Upper lobe of left lung (tissue), 6 donors: ENCODE data around the gene PRAMEF8. TPM values are rescaled to one million over a fixed set of nuclear protein-coding genes. Genes with fewer than 3 reads are reported as not detected.
"Not testable (repeated sequence)": the region's sequence is repeated elsewhere in the genome, so short reads cannot be mapped to it uniquely, and the experiment has no call there.

Experiments used
- ATAC-seq, 2 donors: fragments of 200-7000 bp; cut with Tn5 transposase; one replicate each; pipeline ENCODE4 v1.9.1; 2022; ENCODE audit warnings: mild to moderate bottlenecking in 2 of 2, moderate library complexity in 2 of 2; ENCODE audit not compliant: low FRiP score in 2 of 2
- DNase-seq, 2 donors: peaks; one replicate each; pipeline ENCODE4 v3.0.0-alpha.2; 2019 to 2020
- H3K27ac ChIP-seq, 4 donors: fragments of 200-600 bp; sonication (generic); one replicate each; pipeline ENCODE4 v1.5.1; 2016 to 2019
- H3K27me3 ChIP-seq, 4 donors: fragments of 200-600 bp; sonication (generic); one replicate each; pipeline ENCODE4 v1.5.1; 2017 to 2019
- H3K36me3 ChIP-seq, 4 donors: fragments of 200-600 bp; sonication (generic); one replicate each; pipeline ENCODE4 v1.5.1; 2016 to 2019
- H3K4me1 ChIP-seq, 4 donors: fragments of 200-600 bp; sonication (generic); one replicate each; pipeline ENCODE4 v1.5.1; 2018 to 2019
- H3K4me3 ChIP-seq, 4 donors: fragments of 200-600 bp; sonication (generic); one replicate each; pipeline ENCODE4 v1.5.1; 2017 to 2019; ENCODE audit warnings: mild to moderate bottlenecking in 2 of 4, moderate library complexity in 1 of 4
- H3K9me3 ChIP-seq, 4 donors: fragments of 200-600 bp; sonication (generic); one replicate each; pipeline ENCODE4 v1.5.1; 2018 to 2019
- WGBS, 2 donors: methylation state at CpG; one replicate each; pipeline ENCODE4 v1.1.5; 2017 to 2018; 5-methylcytosine and 5-hydroxymethylcytosine counted together
- total RNA-seq, 6 donors: library from RNA; depleted of rRNA in 4 of 6; stranded (reverse); fragments of >200 nt in 4 of 6; gene quantifications; one replicate each; pipeline versions ENCODE4 v1.1.0 to v1.2.1, GENCODE V29; 2016 to 2021
- donor health status: DM: no; HTN: no; CAD: no; lungs with moderate emphysema.
- donor health status: DM: no; HTN: yes; CAD: no; lungs with severe emphysema.

The PRAMEF8 gene
- not detected for total RNA-seq

DNA sequence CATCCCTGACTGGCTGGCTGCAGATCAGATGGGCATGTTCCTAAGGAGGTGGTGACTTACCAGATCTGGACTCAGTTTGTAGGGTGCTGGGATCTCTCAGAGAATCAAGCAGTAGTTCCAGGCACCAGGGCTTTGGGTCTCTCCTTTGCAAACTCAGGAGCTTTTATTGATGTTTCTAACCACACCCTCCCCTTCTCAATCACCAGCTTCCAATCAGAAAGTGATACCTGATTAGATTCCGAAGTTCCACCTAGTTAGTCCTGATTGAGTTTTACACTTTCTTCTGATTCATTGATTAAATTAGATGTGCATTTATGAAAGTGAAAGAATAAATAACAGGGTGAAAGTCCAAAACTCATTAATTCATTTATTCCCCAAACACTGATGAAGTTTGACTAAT is at the start of gene PRAMEF8:
TSS of gene PRAMEF8 (minus strand) at position 101 of the 400 bp plus-strand sequence. CDS start 1,046 bp downstream, outside the sequence.
- not testable (repeated sequence) for H3K9me3 ChIP-seq, H3K27me3 ChIP-seq, H3K4me3 ChIP-seq, H3K27ac ChIP-seq, H3K36me3 ChIP-seq, ATAC-seq, H3K4me1 ChIP-seq, DNase-seq
- no CpG with 5 or more reads among the region's 1 CpG for WGBS, 2 donors

DNA sequence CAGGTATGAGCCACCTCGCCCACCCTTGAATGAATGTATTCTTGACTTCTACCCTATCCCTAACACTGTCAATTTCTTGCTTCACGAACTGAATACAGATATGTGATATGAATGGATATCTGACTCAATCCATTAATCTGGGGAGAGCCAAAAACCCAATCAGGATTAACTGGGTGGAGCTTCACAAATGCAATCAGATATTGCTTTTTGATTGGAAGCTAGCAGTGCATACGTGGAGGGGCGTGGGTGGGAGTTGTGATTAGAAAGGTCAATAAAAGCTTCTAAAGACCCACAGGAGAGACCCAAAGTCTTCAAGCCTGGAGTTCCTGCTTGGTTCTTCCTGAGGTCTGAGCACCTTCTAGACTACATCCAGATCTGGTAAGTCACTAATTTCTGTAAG is 30.3 kb upstream of the PRAMEF8 start, which contains the start of gene PRAMEF15:
TSS of gene PRAMEF15 (plus strand) at position 301 of the 400 bp plus-strand sequence. CDS start 2,827 bp downstream, outside the sequence.
- 46 to 68% methylated on average over 3 to 4 of the region's 4 CpGs for WGBS, 2 donors
- H3K4me1 ChIP-seq, H3K27me3 ChIP-seq, H3K36me3 ChIP-seq, H3K9me3 ChIP-seq, ATAC-seq, DNase-seq, H3K4me3 ChIP-seq, H3K27ac ChIP-seq: not testable (repeated sequence)

DNA sequence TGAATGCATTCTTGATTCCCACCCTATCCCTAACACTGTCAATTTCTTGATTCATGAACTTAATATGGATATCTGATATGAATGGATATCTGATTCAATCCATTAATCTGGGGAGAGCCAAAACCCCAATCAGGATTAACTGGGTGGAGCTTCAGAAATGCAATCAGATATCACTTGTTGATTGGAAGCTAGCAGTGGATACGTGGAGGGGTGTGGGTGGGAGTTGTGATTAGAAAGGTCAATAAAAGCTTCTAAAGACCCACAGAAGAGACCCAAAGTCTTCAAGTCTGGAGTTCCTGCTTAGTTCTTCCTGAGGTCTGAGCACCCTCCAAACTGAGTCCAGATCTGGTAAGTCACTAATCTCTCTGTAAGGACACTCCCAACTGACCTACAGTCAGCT is 18.3 kb upstream of the PRAMEF8 start, which contains the start of gene PRAMEF33:
TSS of gene PRAMEF33 (plus strand) at position 301 of the 400 bp plus-strand sequence. CDS start 2,416 bp downstream, outside the sequence.
- not testable (repeated sequence) for H3K4me3 ChIP-seq, DNase-seq, H3K9me3 ChIP-seq, H3K27me3 ChIP-seq, H3K27ac ChIP-seq, H3K4me1 ChIP-seq, H3K36me3 ChIP-seq, ATAC-seq
- WGBS, 2 donors: no CpG with 5 or more reads among the region's 1 CpG

DNA sequence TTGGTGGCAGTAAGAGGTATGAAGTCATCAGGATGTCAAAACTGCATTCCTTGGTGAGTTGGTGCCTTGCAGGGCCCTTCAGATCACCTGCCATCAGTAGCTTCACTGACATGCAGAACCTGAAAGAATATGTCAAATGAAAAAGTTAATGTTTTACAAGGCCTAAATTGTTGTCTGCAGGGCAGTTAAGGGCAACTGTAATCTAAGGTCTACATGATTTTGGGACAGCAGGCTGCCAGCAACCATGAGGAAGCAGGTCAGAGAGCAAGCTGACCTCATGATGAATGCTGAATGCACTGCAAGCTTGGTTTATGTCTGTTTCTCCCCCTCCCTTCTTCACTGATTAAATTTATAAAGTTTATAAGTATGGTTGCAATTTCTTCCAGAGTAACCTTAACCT is 17.3 kb upstream of the PRAMEF8 start:
- ATAC-seq, H3K4me3 ChIP-seq, H3K4me1 ChIP-seq, H3K27me3 ChIP-seq, H3K9me3 ChIP-seq, DNase-seq, H3K27ac ChIP-seq, H3K36me3 ChIP-seq: not testable (repeated sequence)

DNA sequence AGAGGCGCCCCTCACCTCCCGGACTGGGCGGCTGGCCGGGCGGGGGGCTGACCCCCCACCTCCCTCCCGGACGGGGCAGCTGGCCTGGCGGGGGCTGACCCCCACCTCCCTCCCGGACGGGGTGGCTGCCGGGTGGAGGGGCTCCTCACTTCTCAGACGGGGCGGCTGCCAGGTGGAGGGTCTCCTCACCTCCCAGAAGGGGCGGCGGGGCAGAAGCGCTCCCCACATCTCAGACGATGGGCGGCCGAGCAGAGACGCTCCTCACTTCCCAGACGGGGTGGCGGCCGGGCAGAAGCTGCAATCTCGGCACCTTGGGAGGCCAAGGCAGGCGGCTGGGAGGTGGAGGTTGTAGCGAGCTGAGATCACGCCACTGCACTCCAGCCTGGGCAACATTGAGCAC is 13.8 kb upstream of the PRAMEF8 start:
- not testable (repeated sequence) for H3K4me3 ChIP-seq, H3K27ac ChIP-seq, H3K27me3 ChIP-seq, ATAC-seq, H3K9me3 ChIP-seq, H3K36me3 ChIP-seq, H3K4me1 ChIP-seq
- peak in 1 of 2 donors; percentile 13 for DNase-seq
- WGBS, 2 donors: no CpG with 5 or more reads among the region's 27 CpGs

DNA sequence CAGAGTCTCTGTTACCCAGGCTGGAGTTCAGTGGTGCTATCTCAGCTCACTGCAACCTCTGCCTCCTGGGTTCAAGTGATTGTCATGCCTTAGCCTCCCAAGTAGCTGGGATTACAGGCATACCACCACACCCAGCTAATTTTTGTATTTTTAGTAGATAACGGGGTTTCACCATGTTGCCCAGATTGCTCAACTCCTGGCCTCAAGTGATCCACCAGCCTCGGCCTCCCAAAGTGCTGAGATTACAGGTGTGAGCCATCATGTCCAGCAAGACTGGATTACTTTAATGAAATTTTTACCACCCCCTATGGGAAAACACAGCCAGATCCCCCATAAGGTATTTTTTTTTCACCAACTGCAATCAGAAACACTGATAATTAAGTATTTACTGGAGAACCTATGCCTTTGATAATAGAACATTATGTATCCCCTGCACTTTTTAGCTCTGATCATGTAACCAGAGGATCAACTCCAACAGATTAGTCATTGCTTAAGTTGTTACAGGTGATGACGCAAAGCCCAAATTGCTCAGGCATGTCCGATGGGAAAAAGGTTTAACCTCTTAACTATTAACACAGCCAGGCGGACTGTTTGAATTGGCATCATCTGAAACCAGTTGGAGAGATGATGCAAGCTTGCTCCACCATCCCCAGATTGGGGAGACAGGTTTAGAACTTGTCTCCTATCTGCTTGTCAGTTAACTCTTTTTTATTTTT is 12.4 kb upstream of the PRAMEF8 start:
- not testable (repeated sequence) for H3K36me3 ChIP-seq, H3K27ac ChIP-seq, H3K4me1 ChIP-seq, DNase-seq, H3K9me3 ChIP-seq, ATAC-seq, H3K4me3 ChIP-seq, H3K27me3 ChIP-seq
- WGBS, 2 donors: 80 to 83% methylated on average over 1 of the region's 5 CpGs

DNA sequence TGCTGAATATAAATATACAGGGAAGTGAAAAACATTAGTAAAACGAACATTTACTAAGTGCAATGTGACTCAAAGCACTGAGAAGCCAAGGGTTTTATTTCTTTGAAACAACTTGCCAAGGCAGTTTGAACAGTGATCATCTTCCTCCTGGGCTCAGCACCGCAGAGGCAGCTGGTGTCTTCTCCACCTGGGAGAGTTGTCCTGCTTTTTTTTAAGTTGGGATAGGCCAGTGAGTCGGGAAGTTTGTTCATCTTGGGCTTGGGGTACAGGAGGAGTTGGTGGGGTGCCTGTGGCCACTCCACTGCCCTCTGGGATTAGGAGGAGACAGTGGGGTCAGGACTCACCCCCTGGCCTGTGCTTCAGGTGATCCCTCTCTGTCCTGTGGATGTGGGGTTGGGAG is 4.1 kb upstream of the PRAMEF8 start:
- WGBS, 2 donors: 69% methylated on average over 2 of the region's 3 CpGs; no CpG with 5 or more reads in 1 of the 2 donors
- not testable (repeated sequence) for H3K9me3 ChIP-seq, H3K27ac ChIP-seq, H3K4me1 ChIP-seq, H3K4me3 ChIP-seq, DNase-seq, H3K27me3 ChIP-seq, H3K36me3 ChIP-seq
- ATAC-seq: peak in 1 of 2 donors; percentile 30

DNA sequence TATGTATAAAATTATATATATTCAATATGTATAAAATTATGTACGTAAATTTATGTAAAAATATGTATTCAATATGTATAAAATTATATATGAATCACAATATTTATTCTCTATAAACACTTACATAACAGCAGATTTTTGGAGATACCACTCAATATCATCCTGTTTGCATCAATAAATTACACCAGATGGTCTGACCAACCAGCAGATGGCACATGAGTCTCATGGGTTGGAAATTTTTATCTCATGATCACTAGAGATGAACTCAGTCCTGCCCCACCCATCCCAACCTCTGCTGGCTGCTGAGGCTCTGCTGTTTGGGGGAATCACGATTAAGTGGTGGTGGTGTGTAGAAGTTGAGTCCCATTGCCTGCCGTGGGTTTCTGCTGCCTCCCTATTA is 5.3 kb downstream of the PRAMEF8 start:
- DNase-seq, H3K27me3 ChIP-seq: not testable (repeated sequence)

DNA sequence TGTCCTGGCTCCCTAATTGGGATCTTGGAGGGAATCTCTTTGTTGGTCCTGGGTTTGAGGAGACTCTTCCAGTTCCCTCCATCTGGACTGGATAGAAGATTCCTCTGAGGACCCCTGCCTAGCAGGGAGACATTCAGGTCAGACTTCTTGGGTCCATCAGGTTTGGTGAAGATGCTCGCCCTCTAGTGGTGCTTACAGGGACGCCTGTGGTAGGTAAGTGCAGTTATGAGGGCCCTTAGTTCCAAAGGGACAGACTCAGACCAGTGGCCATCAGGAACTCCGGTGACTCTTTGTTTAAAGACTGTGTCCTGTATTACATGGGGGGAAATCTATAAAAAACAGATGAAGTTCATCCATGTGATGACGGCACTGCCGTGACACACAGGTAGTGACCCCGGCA is 7.9 kb downstream of the PRAMEF8 start:
- not testable (repeated sequence) for H3K27ac ChIP-seq, H3K4me3 ChIP-seq, H3K9me3 ChIP-seq, H3K4me1 ChIP-seq, H3K36me3 ChIP-seq, H3K27me3 ChIP-seq, DNase-seq
- 33 to 86% methylated on average over 3 of the region's 6 CpGs for WGBS, 2 donors
- peak in 1 of 2 donors; percentile 40 for ATAC-seq

More for the DNA sequence above, 5.3 kb downstream of the PRAMEF8 start:
- H3K36me3 ChIP-seq, ATAC-seq, H3K4me3 ChIP-seq, H3K4me1 ChIP-seq, H3K27ac ChIP-seq, H3K9me3 ChIP-seq: not testable (repeated sequence)
- WGBS, 2 donors: 70 to 78% methylated on average over 3 of the region's 3 CpGs

DNA sequence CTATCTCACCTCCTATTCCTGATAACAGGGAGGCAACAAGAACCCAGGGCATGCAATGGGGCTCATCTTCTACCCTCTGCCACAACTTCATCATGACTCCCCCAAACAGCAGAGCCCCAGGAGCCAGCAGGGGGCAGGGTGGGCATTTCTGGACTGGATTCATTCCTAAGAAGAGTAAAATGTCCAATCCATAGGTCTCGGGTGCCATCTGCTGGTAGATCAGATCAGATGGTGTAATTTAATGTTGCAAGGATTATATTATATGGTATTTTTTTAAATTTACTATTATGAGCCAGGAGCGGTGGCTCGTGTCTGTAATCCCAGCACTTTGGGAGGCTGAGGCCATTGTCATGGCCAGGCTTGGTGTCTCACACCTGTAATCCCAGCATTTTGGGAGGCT is 19.8 kb downstream of the PRAMEF8 start:
- WGBS, 2 donors: no CpG with 5 or more reads among the region's 3 CpGs
- H3K4me3 ChIP-seq, ATAC-seq, H3K9me3 ChIP-seq, H3K27ac ChIP-seq, H3K36me3 ChIP-seq, DNase-seq, H3K27me3 ChIP-seq, H3K4me1 ChIP-seq: not testable (repeated sequence)

DNA sequence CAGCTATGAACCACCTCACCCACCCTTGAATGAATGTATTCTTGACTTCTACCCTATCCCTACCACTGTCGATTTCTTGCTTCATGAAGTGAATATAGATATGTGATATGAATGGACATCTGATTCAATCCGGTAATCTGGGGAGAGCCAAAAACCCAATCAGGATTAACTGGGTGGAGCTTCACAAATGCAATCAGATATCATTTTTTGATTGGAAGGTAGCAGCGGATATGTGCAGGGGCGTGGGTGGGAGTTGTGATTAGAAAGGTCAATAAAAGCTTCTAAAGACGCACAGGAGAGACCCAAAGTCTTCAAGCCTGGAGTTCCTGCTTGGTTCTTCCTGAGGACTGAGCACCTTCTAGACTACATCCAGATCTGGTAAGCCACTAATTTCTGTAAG is 31.0 kb downstream of the PRAMEF8 start, which contains the start of gene PRAMEF5:
TSS of gene PRAMEF5 (plus strand) at position 301 of the 400 bp plus-strand sequence. CDS start 5,071 bp downstream, outside the sequence.
- 77% methylated on average over 2 of the region's 5 CpGs; no CpG with 5 or more reads in 1 of the 2 donors for WGBS, 2 donors
- not testable (repeated sequence) for H3K36me3 ChIP-seq, H3K27me3 ChIP-seq, H3K9me3 ChIP-seq, DNase-seq, H3K27ac ChIP-seq, H3K4me1 ChIP-seq, ATAC-seq, H3K4me3 ChIP-seq

DNA sequence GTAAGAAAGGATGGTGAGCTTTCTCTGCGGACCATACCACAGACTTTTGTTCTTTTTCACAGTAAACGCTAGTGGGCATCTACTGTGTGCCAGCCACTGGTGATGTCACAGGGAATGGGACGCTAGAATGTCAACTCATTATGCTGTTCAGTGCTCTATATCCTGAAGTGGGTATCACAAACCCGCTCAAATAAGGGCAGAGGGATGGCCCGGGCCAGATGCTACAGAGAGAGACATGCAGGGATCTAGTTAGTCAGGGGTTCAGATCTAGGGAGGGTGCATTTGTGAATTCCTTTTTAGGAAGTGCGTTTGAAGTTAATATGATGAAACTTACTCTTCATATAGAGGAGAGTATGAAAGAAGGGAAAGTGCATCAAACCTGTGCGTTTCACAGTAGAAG is 37.8 kb downstream of the PRAMEF8 start:
- peak; percentile 6 to 69 for ATAC-seq
- H3K4me1 ChIP-seq, H3K27ac ChIP-seq, H3K36me3 ChIP-seq, H3K9me3 ChIP-seq, H3K4me3 ChIP-seq, H3K27me3 ChIP-seq, DNase-seq: not testable (repeated sequence)
- 77 to 83% methylated on average over 6 to 7 of the region's 7 CpGs for WGBS, 2 donors

DNA sequence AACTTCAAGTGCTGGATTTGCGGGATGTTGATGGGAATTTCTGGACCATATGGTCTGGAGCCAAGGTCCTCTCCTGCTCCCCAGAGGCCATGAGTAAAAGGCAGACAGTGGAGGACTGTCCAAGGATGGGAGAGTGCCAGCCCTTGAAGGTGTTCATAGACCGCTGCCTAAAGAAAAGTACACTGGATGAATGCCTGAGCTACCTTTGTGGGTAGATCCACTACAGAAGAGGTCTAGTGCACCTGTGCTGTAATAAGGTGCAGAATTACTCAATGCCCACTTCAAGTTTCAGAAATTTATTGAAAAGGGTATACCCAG is 38.4 kb downstream of the PRAMEF8 start:
- not testable (repeated sequence) for H3K36me3 ChIP-seq, DNase-seq, H3K4me1 ChIP-seq, ATAC-seq, H3K27ac ChIP-seq, H3K4me3 ChIP-seq, H3K9me3 ChIP-seq, H3K27me3 ChIP-seq
- 79 to 88% methylated on average over 2 of the region's 2 CpGs for WGBS, 2 donors
